Measurements from ENCODE around the gene LHX4.

The LHX4 gene

GRCh38 chr1:180228648-180229482 lies 1.2 kb upstream of the LHX4 start:
- DNase-seq = peak; percentile 24

- DNase-seq = no peak
Observed at GRCh38 chr1:180230416-180230790, 339 bp downstream of the LHX4 start.

GRCh38 chr1:180230791-180231505 lies 884 bp downstream of the LHX4 start:
- DNase-seq = no peak

GRCh38 chr1:180231506-180231921 lies 1.4 kb downstream of the LHX4 start:
- DNase-seq = no peak

GRCh38 chr1:180231936-180232335 lies 1.9 kb downstream of the LHX4 start:
- DNase-seq = no peak

- no peak for DNase-seq
Observed at GRCh38 chr1:180232521-180233043, 2.5 kb downstream of the LHX4 start.

GRCh38 chr1:180233191-180234011 lies 3.3 kb downstream of the LHX4 start:
- DNase-seq = no peak

GRCh38 chr1:180234369-180235076 lies 4.5 kb downstream of the LHX4 start:
- DNase-seq = no peak

GRCh38 chr1:180235077-180235501 lies 5.0 kb downstream of the LHX4 start:
- DNase-seq = no peak

GRCh38 chr1:180235502-180236239 lies 5.6 kb downstream of the LHX4 start:
- DNase-seq = no peak

GRCh38 chr1:180236698-180237509 lies 6.8 kb downstream of the LHX4 start:
- DNase-seq = no peak

GRCh38 chr1:180237869-180238476 lies 7.9 kb downstream of the LHX4 start:
- DNase-seq = no peak

- DNase-seq = no peak
Observed at GRCh38 chr1:180238675-180239074, 8.6 kb downstream of the LHX4 start.

GRCh38 chr1:180239145-180240096 lies 9.4 kb downstream of the LHX4 start:
- DNase-seq = no peak

- no peak for DNase-seq
Observed at GRCh38 chr1:180241716-180242544, 11.9 kb downstream of the LHX4 start.

GRCh38 chr1:180243517-180244221 lies 13.6 kb downstream of the LHX4 start:
- no peak for DNase-seq

GRCh38 chr1:180244840-180245239 lies 14.8 kb downstream of the LHX4 start:
- no peak for DNase-seq

GRCh38 chr1:180246579-180246978 lies 16.5 kb downstream of the LHX4 start:
- no peak for DNase-seq
